Mucosa of stomach (tissue), 1 donor: Measurements from ENCODE around the gene TAP2.

Experiments
- H3K27me3 ChIP-seq: one replicate; pipeline ENCODE4 v1.7.0; 2013; ENCODE audit warnings: mild to moderate bottlenecking, low read length; ENCODE audit not compliant: control insufficient read depth, insufficient read depth
- H3K36me3 ChIP-seq: one replicate; pipeline ENCODE4 v1.7.0; 2013; ENCODE audit warnings: low read length; ENCODE audit not compliant: control insufficient read depth, insufficient read depth
- H3K4me1 ChIP-seq: one replicate; pipeline ENCODE4 v1.7.0; 2013; ENCODE audit warnings: mild to moderate bottlenecking, low read length; ENCODE audit not compliant: control insufficient read depth, insufficient read depth
- H3K4me3 ChIP-seq: one replicate; pipeline ENCODE4 v1.7.0; 2013; ENCODE audit warnings: low read length
- H3K9ac ChIP-seq: one replicate; pipeline ENCODE4 v1.7.0; 2013; ENCODE audit warnings: mild to moderate bottlenecking, low read length, moderate library complexity
- H3K9me3 ChIP-seq: one replicate; pipeline ENCODE4 v1.7.0; 2013; ENCODE audit warnings: mild to moderate bottlenecking, low read length, moderate library complexity; ENCODE audit not compliant: control insufficient read depth
- donor health status: Pancreatic carcinoma.

The TAP2 gene

DNA sequence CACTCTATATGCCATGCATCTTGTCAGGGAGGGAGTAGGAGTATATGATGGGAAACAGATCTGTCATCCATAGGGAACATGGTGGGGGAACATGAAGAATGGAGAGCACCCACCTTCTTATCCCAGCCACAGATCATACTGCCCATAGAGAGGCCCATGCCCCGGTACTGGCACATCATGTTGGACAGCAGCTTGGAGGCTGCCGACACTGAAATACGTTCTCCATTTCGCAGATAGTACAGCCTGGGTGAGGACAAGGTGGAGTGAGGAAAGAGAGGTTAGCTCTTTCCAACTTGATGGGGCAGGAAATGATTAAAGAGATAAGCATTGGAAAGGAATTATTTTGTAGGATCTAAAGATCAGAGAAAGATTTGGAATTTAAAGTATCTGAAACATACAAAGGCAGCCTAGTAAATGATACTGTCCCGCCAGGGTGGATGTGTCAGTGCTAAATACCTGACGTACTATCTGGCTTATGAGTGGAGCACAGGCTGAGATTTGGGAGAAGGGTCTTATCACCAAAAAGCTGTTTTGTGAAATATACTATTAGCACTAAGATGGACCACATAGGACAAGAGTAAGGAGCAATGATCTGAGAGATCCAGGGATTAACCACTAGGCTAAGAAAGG is 3.6 kb upstream of the TAP2 start:
- Histone ChIP-seq H3K9ac (peak overlapping the region; percentile 96), H3K4me1 (peaks cover 25% of the 10 kb centered on the region), H3K36me3 (peaks cover 6% of the 10 kb centered on the region), H3K4me3 (no peak overlapping the region), H3K27me3 (no peaks in the 10 kb centered on the region), H3K9me3 (no peaks in the 10 kb centered on the region)

DNA sequence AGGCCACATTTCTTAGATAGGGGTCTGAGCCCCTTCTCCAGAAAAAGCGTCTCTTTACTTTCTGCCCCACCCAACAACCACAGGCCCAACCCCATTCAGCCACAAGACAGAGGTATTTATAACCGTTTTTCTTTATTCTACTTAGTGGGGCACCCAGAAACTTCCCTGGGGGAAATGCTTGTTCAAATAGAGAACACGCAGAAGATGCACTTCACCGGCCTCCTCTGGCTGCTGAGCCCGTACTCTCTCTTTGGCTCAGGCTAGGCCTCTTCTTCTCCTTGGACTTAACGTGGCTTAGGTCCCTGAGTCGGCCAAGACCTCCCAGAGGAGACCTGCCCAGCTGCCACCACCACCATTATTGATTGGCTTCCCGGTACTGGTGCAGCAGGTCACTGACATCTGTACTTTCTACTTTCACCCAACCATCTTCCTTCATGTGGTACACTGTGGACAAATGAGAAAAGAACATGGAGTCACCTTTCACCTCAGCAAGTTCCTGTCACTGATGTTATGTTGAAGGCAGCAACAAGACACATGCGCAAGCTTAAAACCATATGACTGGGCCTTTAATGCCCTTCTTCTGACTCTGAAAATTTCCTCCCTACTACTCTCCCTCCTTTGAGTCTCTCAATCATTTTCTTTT is 2.2 kb upstream of the TAP2 start:
- Histone ChIP-seq H3K27me3 (no peaks in the 10 kb centered on the region), H3K4me3 (no peak overlapping the region), H3K36me3 (peaks cover 3% of the 10 kb centered on the region), H3K9ac (no peak overlapping the region), H3K9me3 (no peaks in the 10 kb centered on the region), H3K4me1 (peaks cover 25% of the 10 kb centered on the region)

DNA sequence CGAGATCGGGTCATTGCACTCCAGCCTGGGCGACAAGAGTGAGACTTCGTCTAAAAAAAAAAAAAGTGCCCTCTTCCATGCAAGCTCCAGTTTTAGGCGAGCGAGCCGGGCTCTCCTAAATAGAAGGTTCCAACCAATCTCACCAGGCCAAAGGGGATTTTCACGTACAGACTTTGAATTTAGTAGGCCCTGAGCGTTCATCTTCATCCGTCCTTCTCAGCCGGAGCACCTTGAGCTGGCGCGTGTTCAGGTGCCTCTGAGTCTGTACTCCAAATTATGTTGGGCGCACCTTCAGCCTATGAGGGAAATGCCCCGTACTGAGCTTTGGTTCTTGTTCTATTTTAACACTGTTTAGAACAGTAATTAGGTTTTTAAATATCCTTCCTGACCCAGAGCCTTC is 817 bp upstream of the TAP2 start:
- H3K9me3 ChIP-seq, result no peaks in the 10 kb centered on the region
- no peak overlapping the region for H3K4me3 ChIP-seq
- H3K9ac ChIP-seq, result no peak overlapping the region
- peaks cover 15% of the 10 kb centered on the region for H3K4me1 ChIP-seq
- no peaks in the 10 kb centered on the region for H3K27me3 ChIP-seq
- peaks cover 3% of the 10 kb centered on the region for H3K36me3 ChIP-seq

DNA sequence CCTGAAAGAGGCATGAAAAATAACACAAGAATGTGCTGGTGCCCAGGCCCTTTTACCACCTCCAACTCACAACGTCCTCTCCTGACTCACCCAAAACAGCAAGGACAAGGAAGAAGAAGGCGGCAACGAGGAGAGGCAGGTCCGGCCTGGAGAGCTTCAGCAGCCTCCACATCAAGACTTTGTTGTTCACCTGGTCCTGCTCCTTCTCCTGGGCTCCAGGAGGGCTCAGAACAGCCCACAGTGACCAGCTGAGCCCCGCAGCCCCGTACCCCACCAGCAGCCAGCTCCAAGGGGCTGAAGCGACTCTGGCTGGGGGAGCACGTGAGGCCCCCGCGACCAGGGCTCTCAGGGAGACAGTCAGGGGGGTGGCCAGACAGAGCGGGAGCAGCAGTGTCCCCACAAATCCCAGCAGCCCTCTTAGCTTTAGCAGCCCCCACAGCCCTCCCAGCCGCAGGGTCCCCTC is 857 bp downstream of the TAP2 start:
- Histone ChIP-seq H3K9ac (peak overlapping the region; percentile 69), H3K4me3 (peak overlapping the region; percentile 34), H3K27me3 (no peaks in the 10 kb centered on the region), H3K4me1 (peaks cover 9% of the 10 kb centered on the region), H3K9me3 (no peaks in the 10 kb centered on the region), H3K36me3 (peaks cover 3% of the 10 kb centered on the region)

DNA sequence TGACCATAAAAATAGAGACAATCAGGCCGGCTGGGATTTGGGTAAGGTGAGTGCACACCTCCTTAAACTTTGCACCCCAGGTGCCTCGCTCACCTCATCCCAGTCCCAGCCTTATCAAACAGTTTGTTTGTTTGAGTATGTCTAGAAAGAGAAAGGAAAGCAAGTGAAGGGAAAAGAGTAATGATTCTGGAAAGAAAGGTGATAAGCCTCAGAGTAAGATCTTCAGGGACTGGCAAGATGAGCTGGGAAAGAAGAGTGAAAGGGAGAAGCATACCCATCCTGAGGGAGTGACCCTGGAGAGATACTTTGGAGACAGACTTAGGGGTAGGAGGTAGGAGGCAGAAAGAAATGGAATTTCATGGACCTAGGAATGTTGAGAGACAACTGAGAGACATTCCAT is 1.7 kb downstream of the TAP2 start:
- H3K4me3 ChIP-seq, result no peak overlapping the region

DNA sequence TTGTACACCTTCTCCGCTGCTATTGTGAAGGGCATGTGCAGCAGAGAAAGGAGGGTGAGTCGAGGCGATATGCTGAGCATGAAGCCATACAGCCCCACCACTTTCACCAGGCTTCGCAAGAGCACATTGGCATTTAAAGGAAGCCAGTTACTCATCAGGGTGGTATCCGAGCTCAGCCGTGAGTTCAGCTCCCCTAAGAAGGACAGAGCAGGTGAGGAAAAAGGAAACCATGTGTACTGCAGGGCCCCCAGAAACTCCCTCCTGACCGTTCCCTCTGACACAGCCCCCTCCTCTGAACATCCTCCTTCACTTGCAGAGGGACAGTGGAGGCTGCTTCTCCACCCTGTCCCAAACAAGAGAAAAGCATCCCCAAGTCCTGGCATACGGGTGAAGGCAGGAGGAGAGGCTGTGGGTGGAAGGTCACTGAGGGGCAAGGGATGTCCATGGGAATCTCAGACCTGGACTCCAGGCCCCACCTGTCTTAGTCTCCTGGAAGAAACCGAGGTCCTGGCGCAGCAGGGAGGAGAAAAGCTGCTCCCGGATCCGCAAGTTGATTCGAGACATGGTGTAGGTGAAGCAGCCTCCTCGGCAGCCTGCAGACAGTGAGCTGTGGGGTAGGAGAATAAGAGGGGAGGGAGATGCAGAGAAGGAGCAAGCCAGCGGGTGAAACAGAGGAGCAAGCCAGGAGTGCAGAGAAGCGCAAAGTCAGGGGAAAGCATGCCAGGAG is 3.2 kb downstream of the TAP2 start:
- no peaks in the 10 kb centered on the region for H3K27me3 ChIP-seq
- H3K36me3 ChIP-seq, result no peaks in the 10 kb centered on the region
- H3K9ac ChIP-seq, result no peak overlapping the region
- no peak overlapping the region for H3K4me3 ChIP-seq
- peaks cover 7% of the 10 kb centered on the region for H3K4me1 ChIP-seq
- no peaks in the 10 kb centered on the region for H3K9me3 ChIP-seq

More for the DNA sequence above, 1.7 kb downstream of the TAP2 start:
- H3K9ac ChIP-seq, result no peak overlapping the region
- H3K27me3 ChIP-seq, result no peaks in the 10 kb centered on the region
- no peaks in the 10 kb centered on the region for H3K9me3 ChIP-seq
- H3K36me3 ChIP-seq, result peaks cover 3% of the 10 kb centered on the region
- peaks cover 7% of the 10 kb centered on the region for H3K4me1 ChIP-seq

DNA sequence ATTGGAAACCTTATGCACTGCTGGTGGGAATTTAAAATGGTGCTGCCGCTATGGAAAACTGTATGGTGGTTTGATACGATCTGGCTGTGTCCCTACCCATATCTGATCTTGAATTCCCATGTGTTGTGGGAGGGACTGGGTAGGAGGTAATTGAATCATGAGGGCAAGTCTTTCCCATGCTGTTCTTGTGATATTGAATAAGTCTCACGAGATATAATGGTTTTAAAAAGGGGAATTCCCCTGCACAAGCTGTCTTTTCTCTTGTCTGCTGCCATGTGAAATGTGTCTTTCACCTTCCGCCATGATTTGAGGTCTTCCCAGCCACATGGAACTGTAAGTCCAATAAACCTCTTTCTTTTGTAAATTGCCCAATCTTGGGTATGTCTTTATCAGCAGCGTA is 4.9 kb downstream of the TAP2 start:
- H3K4me3 ChIP-seq, result no peak overlapping the region
- H3K9me3 ChIP-seq, result no peaks in the 10 kb centered on the region
- no peaks in the 10 kb centered on the region for H3K27me3 ChIP-seq
- H3K36me3 ChIP-seq, result no peaks in the 10 kb centered on the region
- H3K9ac ChIP-seq, result no peak overlapping the region
- H3K4me1 ChIP-seq, result peaks cover 7% of the 10 kb centered on the region

DNA sequence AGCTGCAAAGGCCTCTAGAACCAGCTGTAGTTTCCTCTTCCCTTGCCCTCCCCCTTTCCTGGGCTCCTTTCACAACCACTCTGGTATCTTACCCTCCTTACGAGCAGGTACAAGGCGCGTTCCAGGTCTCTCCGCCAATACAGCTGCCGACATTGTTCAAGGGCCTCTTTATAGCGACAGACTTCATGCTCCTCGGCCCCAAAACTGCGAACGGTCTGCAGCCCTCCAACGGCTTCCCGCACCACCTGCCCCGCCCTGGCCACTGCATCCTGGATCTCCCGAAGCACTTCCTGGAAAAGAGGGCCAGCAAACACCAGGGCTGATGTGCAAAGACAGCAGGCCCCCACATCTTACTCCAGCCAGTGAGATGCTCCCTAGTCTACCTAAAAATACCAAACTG is 6.0 kb downstream of the TAP2 start:
- Histone ChIP-seq H3K4me1 (peaks cover 2% of the 10 kb centered on the region), H3K9ac (no peak overlapping the region), H3K27me3 (no peaks in the 10 kb centered on the region), H3K9me3 (no peaks in the 10 kb centered on the region), H3K4me3 (no peak overlapping the region), H3K36me3 (no peaks in the 10 kb centered on the region)

DNA sequence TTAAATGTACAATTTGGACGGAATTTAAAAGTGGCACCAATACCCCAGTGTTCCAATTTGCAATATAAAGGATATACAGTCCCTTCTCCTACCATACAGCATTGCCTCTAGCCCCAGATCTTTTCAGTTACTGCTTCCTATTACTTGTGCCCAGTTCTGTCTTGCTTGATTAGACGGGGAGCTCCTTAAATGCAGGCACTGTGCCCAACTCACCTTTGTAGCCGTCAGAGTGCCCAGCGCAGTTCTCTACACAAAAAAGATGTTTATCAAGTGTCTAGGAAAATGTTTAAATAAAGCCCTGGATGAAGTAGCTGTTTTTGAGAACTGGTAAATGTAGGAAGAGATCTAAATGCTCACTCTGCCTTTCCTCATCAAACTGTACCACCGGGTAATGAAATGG is 7.6 kb downstream of the TAP2 start:
- no peak overlapping the region for H3K9ac ChIP-seq
- no peaks in the 10 kb centered on the region for H3K27me3 ChIP-seq
- H3K4me1 ChIP-seq, result peaks cover 4% of the 10 kb centered on the region
- H3K4me3 ChIP-seq, result no peak overlapping the region
- H3K9me3 ChIP-seq, result no peaks in the 10 kb centered on the region
- H3K36me3 ChIP-seq, result no peaks in the 10 kb centered on the region

DNA sequence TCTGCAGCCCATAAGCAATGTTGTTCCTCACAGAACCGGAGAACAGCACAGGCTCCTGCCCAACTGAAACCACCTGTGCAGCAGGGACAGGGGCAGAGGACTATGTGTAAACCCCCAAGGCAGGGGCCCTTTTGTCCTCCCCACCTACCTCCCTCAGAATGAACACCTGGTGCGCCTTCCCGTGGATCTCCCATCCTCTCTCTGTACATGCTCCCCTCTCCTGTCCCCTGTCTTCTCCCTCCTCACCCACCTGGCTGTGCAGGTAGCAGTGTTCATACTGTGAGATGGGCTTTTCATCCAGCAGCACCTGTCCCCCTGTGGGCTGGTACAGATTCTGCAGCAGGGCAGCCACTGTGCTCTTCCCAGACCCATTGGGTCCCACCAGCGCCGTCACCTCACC is 8.5 kb downstream of the TAP2 start:
- H3K9me3 ChIP-seq, result no peaks in the 10 kb centered on the region
- H3K27me3 ChIP-seq, result no peaks in the 10 kb centered on the region
- H3K4me3 ChIP-seq, result no peak overlapping the region
- no peak overlapping the region for H3K9ac ChIP-seq
- no peaks in the 10 kb centered on the region for H3K36me3 ChIP-seq
- H3K4me1 ChIP-seq, result peaks cover 5% of the 10 kb centered on the region

DNA sequence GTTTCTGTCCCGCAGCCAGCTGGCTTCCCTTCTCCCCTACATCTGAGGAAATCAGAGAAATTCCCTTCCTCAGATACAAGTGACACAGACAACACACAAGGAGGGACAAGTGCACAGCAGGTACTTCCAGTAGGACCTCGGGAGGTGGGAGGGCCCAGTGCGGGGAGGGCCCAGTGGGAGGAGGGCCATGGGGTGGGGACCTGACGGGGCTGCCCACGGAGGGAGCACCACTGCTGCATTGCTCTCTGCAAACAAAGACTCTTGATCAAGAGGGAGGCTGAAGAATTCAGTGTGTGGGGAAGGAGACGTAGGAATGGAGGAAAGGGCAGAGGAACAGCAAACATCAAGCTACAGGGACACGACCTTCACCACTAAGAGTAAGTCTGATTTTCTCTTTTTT is 9.0 kb downstream of the TAP2 start:
- Histone ChIP-seq H3K27me3 (no peaks in the 10 kb centered on the region), H3K36me3 (no peaks in the 10 kb centered on the region), H3K9ac (no peak overlapping the region), H3K4me1 (peaks cover 5% of the 10 kb centered on the region), H3K4me3 (no peak overlapping the region), H3K9me3 (no peaks in the 10 kb centered on the region)

DNA sequence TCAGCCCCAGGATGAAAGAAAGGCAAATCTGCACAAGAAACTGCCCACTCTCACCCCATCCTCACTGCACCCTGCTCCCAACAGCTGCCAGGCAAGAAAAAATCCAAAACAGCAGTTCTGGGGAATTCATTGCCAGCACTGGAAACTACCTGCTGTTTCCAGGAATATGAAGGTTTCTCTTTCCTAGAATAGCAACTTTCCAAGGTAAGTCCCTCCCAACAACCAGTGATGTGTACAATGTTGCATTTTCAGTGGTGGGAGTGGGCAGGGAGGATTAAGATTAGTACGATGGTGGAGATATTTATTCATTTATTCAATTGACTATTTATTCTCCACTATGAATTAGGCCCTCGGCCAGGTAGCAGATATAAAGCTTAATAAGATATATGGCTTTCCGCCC is 11.5 kb downstream of the TAP2 start:
- peaks cover 5% of the 10 kb centered on the region for H3K4me1 ChIP-seq
- no peaks in the 10 kb centered on the region for H3K36me3 ChIP-seq
- no peak overlapping the region for H3K4me3 ChIP-seq
- no peaks in the 10 kb centered on the region for H3K9me3 ChIP-seq
- H3K9ac ChIP-seq, result no peak overlapping the region
- no peaks in the 10 kb centered on the region for H3K27me3 ChIP-seq
